UCSD-AML1 (cell line): ENCODE results near the gene CMTM8.

Experiments
- DNase-seq: peaks from one replicate; lab custom pipeline; 2025; ENCODE audit not compliant: unreplicated experiment; lab: John Stamatoyannopoulos, UW

Gene CMTM8

DNA sequence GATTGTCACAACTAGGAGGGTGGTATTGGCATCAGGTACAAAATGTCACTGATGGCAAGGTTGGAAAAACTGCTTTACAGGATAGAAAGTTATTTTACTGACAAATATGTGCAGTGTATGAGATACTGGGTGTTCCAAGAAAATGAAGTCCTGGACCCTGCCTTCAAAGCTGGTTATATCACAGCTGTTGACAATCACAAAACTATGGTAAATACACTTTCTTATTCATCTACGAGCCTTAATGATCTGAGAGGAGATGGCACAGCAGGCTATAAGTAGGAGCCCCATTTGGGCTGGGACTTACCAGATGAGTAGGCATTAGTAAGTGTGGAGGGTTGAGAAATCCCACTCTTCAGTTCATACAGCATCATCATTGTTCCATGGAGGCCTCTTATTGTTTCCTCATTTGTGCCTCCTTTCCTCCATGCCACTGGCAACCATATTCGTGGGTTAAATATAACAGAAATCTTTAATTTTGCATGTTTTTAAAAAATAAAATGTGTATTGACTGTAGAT lies 66.9 kb downstream of the CMTM8 start:
- DNase-seq, result no peak

- DNase-seq, result no peak
These were observed 67.6 kb downstream of the CMTM8 start for GRCh38 chr3:32306072-32306471.

DNA sequence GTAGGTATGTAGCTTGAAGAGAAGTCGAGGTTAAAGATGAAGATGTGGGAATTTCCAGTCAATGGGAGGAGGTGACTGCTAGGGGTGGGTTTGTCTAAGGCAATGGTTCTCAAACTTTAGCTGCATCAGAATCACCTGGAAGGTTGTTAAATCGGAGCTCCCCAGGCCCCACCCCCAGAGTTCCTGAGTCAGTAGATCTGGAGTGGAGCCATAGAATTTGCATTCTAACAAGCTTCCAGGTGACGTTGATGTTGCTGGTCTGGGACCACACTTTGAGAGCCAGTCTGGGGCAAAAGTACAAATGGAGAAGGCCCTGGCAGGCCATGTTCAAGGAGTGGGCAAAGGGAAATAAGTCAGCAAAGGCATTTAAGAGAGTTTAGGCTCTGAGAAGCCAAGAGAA lies 69.1 kb downstream of the CMTM8 start:
- no peak for DNase-seq

GRCh38 chr3:32308378-32308777 lies 69.9 kb downstream of the CMTM8 start:
- no peak for DNase-seq

GRCh38 chr3:32309654-32310242 lies 71.3 kb downstream of the CMTM8 start:
- DNase-seq, result no peak

DNA sequence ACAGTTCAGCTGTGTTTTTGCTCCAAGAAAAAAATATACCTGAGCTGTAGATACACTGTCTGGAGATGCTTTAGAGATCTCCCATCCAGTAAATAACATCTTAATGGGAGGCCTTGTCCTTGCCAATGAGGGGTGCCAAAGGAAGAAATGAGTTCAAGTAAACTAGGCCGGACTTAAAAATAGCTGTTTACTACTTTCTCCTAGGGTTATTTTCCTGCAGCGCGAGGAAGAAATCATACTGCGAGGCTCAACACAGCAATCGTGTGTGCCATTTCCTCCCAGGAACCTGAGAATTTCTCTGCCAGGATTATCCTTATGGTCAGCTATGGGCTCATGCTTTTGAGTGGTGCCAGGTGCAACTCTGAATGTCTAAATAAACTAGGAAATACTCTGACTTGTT lies 71.9 kb downstream of the CMTM8 start:
- no peak for DNase-seq

- DNase-seq, result no peak
These were observed 72.7 kb downstream of the CMTM8 start for GRCh38 chr3:32310918-32311839.

- DNase-seq, result no peak
These were observed 73.8 kb downstream of the CMTM8 start for GRCh38 chr3:32312251-32312650.

DNA sequence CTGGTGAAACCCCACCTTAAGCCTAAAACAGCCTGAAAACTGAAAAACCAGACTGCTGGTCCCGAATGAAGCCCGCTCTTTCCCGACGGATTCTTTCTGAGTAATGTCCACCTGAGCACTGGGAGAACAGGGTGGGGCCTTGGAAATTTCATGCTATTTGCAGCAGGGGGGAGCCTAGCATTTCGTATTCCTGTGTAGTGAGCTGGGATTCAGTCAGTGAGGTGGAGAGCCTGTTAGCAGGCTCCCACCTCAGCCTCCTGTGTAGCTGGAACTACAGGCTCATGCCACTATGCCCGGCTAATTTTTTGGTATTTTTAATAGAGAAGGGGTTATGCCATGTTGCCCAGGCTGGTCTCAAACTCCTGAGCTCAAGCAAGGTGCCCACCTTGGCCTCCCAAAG lies 74.7 kb downstream of the CMTM8 start:
- DNase-seq, result no peak

GRCh38 chr3:32313723-32314473 lies 75.4 kb downstream of the CMTM8 start:
- no peak for DNase-seq

DNA sequence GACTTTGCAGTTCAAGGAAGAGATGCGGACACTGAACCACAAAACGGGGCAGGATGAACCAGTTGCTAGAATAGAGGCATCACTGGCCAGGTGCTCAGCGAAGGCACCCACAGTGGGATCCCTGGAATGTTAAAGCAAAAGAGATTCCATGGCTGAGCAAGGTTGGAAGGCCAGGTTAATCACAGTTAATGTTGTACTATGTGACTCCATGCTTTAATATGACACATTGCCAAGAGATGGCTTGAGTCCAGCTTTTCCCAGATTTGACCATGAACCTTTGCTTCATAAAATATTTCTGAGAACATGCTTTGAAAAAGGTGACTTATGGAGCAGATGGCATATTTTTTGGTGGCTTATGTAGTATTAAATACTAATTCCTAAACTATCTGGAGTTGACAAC lies 77.0 kb downstream of the CMTM8 start:
- DNase-seq, result no peak

DNA sequence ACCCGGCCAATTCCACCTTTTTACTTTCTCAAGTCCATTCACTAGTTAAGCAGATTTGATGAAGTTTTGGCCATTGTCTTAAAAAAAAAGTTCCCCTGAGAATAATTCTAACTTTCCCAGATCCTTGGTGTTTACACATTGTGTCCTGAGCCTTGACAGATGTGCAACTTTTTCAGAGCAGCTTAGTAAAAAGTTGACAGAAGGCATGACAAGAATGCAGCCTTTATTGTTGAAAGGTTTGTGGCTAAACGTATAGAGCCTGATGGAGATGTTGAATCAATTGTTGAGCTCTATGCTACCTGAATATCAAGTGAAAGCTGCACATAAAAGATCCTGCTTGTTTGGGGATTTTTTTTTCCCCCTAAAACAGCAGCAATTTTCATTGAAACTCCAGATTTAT lies 77.8 kb downstream of the CMTM8 start:
- DNase-seq, result no peak

DNA sequence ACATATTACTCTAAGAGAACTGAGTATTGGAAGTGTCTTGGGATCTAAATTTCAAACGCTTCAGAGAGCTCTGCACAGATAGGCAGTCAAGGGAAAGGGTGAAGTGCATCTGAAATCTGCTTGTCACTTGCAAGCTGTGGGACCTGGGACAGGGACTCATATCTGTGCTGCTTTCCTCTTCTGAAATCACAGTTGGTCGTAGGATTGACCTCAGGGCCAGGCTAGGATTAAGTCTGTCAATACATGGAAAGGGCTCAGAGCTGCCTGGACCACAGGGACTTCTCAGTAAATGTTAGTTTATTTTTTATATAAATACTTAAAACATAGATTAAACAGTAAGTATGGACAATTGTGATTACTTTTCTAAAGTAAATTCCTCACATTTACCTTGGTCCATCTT lies 78.5 kb downstream of the CMTM8 start:
- DNase-seq, result no peak

- DNase-seq, result no peak
These were observed 81.1 kb downstream of the CMTM8 start for GRCh38 chr3:32319607-32320006.

- no peak for DNase-seq
These were observed 81.6 kb downstream of the CMTM8 start for GRCh38 chr3:32320080-32320479.

DNA sequence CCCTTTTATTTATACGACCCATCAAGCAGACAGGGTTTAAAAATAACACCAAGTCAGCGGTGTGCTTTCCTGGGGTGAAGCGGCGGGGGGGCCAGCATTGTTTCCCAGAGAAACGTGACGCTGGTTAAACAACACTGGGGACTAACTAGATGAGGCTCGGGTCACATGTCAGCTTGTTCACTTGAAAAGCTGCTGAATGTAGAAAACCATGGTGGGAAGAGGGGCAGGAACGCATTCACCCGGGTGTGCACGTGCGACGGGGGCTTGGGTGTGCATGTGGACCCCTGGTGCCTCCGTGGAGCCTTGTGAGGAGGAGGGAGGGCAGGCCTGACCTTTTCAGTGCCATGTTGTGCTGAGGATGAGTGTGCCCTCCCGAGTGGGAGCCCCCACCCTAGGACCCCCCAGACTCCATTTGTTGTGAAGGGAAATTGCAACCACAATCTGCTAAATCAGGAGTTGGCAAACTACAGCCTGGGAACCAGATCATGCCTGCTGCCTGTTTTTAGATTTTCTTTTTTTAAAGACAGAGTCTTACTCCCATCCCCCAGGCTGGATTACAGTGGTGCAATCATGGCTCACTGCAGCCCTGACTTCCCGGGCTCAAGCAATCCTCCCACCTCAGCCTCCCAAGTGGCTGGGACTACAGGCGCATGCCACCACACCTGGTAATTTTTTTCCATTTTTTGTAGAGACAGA lies 82.8 kb downstream of the CMTM8 start:
- DNase-seq, result no peak

DNA sequence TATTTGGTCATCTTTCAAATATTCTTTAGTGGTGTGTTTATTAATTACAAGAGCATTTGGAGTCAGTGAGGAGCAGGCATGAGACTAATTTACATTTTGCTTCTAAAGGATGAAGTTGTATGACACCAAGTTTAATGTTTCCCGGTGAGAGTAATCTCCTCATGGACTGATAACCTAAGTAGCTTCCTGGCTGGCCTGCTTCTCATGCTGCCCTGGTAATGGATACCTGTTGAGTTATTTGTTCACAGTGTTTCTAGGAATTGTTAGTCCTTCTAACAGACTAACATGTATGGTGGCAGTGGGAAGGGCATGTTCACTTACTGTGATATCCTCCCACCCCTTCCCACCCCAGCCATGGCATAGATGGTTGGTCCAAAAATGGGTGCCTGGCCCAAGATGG lies 83.8 kb downstream of the CMTM8 start:
- no peak for DNase-seq

- DNase-seq, result no peak
These were observed 85.1 kb downstream of the CMTM8 start for GRCh38 chr3:32323604-32324003.

GRCh38 chr3:32325201-32325600 lies 86.7 kb downstream of the CMTM8 start:
- DNase-seq, result no peak

GRCh38 chr3:32325927-32326326 lies 87.4 kb downstream of the CMTM8 start:
- DNase-seq, result no peak

- no peak for DNase-seq
These were observed 88.3 kb downstream of the CMTM8 start for GRCh38 chr3:32326795-32327194.
